ENCODE results near the gene ST8SIA4. TPM values are rescaled to one million over a fixed set of nuclear protein-coding genes. Genes with fewer than 3 reads are reported as not detected.

The ST8SIA4 gene
- total RNA-seq, 2 donors from 2014 or later = 2.6 to 6.2 TPM

GRCh38 chr5:100840789-100841188 is 62.3 kb downstream of the ST8SIA4 start:
- Histone ChIP-seq H3K4me3 (no peak overlapping the region), H3K4me1 (no peaks in the 10 kb centered on the region), H3K27ac (no peak overlapping the region), H3K9me3 (no peaks in the 10 kb centered on the region), H3K36me3 (no peaks in the 10 kb centered on the region), H3K27me3 (no peaks in the 10 kb centered on the region), H3K9ac (ENCODE audit: low read depth in 2 of 2, low read length in 2 of 2) (no peak overlapping the region)
- TF ChIP-seq, protein P1, sequence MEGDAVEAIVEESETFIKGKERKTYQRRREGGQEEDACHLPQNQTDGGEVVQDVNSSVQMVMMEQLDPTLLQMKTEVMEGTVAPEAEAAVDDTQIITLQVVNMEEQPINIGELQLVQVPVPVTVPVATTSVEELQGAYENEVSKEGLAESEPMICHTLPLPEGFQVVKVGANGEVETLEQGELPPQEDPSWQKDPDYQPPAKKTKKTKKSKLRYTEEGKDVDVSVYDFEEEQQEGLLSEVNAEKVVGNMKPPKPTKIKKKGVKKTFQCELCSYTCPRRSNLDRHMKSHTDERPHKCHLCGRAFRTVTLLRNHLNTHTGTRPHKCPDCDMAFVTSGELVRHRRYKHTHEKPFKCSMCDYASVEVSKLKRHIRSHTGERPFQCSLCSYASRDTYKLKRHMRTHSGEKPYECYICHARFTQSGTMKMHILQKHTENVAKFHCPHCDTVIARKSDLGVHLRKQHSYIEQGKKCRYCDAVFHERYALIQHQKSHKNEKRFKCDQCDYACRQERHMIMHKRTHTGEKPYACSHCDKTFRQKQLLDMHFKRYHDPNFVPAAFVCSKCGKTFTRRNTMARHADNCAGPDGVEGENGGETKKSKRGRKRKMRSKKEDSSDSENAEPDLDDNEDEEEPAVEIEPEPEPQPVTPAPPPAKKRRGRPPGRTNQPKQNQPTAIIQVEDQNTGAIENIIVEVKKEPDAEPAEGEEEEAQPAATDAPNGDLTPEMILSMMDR (IDR thresholded peaks at IDR 0.05) = no peak
- DNase-seq = no peak
- intact Hi-C loops (cut with DNase I) = no loop called here

- TF ChIP-seq, protein P1 (IDR thresholded peaks at IDR 0.05) = no peak
- Histone ChIP-seq H3K36me3 (no peaks in the 10 kb centered on the region), H3K27ac (no peak overlapping the region), H3K9ac (ENCODE audit: low read depth in 2 of 2, low read length in 2 of 2) (no peak overlapping the region), H3K27me3 (no peaks in the 10 kb centered on the region), H3K9me3 (no peaks in the 10 kb centered on the region), H3K4me3 (no peak overlapping the region), H3K4me1 (no peaks in the 10 kb centered on the region)
- intact Hi-C loops (cut with DNase I) = no loop called here
- DNase-seq = no peak
Measured at GRCh38 chr5:100840370-100840769, 62.7 kb downstream of the ST8SIA4 start.

DNA sequence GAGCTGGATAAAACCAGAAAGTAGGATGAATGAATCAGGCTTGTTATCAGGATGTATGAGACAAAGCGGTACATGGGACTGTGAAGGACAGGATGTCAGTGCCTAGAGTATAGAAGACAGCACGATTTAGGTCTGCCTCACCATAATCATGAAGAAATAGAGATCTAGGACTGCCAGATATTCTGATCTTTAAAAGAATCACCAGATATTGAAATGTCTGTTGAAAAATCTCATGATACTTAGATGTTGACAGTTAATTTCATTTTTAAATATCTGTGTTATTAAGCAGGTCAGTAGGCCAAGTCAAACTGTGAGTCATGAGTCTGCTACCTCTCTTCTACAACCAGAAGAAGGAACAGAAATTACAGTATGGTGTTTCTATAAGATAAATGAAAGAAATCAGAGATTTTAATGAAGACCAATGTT is 65.0 kb downstream of the ST8SIA4 start:
- H3K27me3 ChIP-seq = no peaks in the 10 kb centered on the region
- no peaks in the 10 kb centered on the region for H3K36me3 ChIP-seq
- no peak overlapping the region for H3K4me3 ChIP-seq
- H3K4me1 ChIP-seq = no peaks in the 10 kb centered on the region
- DNase-seq = no peak
- H3K9me3 ChIP-seq = no peaks in the 10 kb centered on the region
- TF ChIP-seq, protein P1 (IDR thresholded peaks at IDR 0.05) = no peak
- intact Hi-C loops (cut with DNase I) = no loop called here
- no peak overlapping the region for H3K9ac ChIP-seq (ENCODE audit: low read depth in 2 of 2, low read length in 2 of 2)
- H3K27ac ChIP-seq = no peak overlapping the region

DNA sequence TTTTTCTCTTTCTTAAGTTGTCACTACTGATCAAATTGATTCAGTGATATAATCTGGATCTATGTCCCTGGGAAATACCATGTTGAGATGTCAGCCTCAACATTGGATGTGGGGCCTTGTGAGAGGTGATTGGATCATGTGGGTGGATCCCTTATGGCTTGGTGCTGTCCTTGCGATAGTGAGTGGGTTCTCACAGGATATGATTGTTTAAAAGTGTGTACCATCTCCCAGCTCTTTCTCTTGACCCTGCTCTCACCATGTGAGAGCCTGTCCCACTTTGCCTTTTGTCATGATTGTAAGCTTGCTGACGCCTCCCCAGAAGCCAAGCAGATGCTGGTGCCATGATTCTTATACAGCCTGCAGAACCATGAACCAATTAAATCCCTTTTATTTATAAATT is 68.6 kb downstream of the ST8SIA4 start:
- Histone ChIP-seq H3K9me3 (no peaks in the 10 kb centered on the region), H3K27ac (no peak overlapping the region), H3K36me3 (no peaks in the 10 kb centered on the region), H3K4me1 (no peaks in the 10 kb centered on the region), H3K4me3 (no peak overlapping the region), H3K27me3 (no peaks in the 10 kb centered on the region), H3K9ac (ENCODE audit: low read depth in 2 of 2, low read length in 2 of 2) (no peak overlapping the region)
- no peak for DNase-seq
- TF ChIP-seq, protein P1 (IDR thresholded peaks at IDR 0.05) = no peak
- intact Hi-C loops (cut with DNase I) = no loop called here

GRCh38 chr5:100832252-100833230 is 70.5 kb downstream of the ST8SIA4 start:
- Histone ChIP-seq H3K9me3 (no peaks in the 10 kb centered on the region), H3K4me3 (no peak overlapping the region), H3K27me3 (no peaks in the 10 kb centered on the region), H3K9ac (ENCODE audit: low read depth in 2 of 2, low read length in 2 of 2) (no peak overlapping the region), H3K36me3 (no peaks in the 10 kb centered on the region), H3K27ac (no peak overlapping the region), H3K4me1 (no peaks in the 10 kb centered on the region)
- no peak for DNase-seq
- intact Hi-C loops (cut with DNase I) = no loop called here
- TF ChIP-seq, protein P1 (IDR thresholded peaks at IDR 0.05) = no peak
